SH-SY5Y (cell line): Measurements from ENCODE around the gene PBRM1.

Source experiments
- GATA2 ChIP-seq: IDR thresholded peaks from 2 replicates; pipeline ENCODE4 v1.6.1; 2011; ENCODE audit warnings: mild to moderate bottlenecking, low read depth, low read length
- GATA3 ChIP-seq: IDR thresholded peaks from 2 replicates; pipeline ENCODE4 v1.6.1; 2011; ENCODE audit warnings: low read depth, mild to moderate bottlenecking, low read length, moderate library complexity

GRCh38 chr3:52563984-52564383, 121.7 kb downstream of the PBRM1 start:
- TF ChIP-seq GATA2 (no peak), GATA3 (no peak)
